Neural crest cell (in vitro differentiated cells): ENCODE data around the gene SLIT3. TPM values are rescaled to one million over a fixed set of nuclear protein-coding genes. Genes with fewer than 3 reads are reported as not detected.

Experiments used
- DNase-seq: peaks from one replicate; pipeline ENCODE4 v3.0.0; 2021; ENCODE audit warnings: low read depth, mixed read lengths, low spot score
- H3K27ac Mint-ChIP-seq: one replicate; pipeline ENCODE4 v1.8.0; 2021; ENCODE audit warnings: mild to moderate bottlenecking, mixed read lengths; ENCODE audit not compliant: unreplicated experiment
- H3K27me3 Mint-ChIP-seq: 2 replicates; pipeline ENCODE4 v1.8.0; 2021; ENCODE audit warnings: low read depth, mild to moderate bottlenecking, mixed read lengths
- H3K36me3 Mint-ChIP-seq: 2 replicates; pipeline ENCODE4 v1.8.0; 2021; ENCODE audit warnings: low read depth, mild to moderate bottlenecking, mixed read lengths
- H3K4me1 Mint-ChIP-seq: 2 replicates; pipeline ENCODE4 v1.8.0; 2021; ENCODE audit warnings: mixed read lengths
- H3K4me3 Mint-ChIP-seq: one replicate; pipeline ENCODE4 v1.8.0; 2021; ENCODE audit warnings: mild to moderate bottlenecking, mixed read lengths
- H3K9me3 Mint-ChIP-seq: 2 replicates; pipeline ENCODE4 v1.8.0; 2021; ENCODE audit warnings: mixed read lengths
- total RNA-seq: library from RNA; stranded (reverse); gene quantifications from 2 replicates; pipeline ENCODE4 v1.2.1, GENCODE V29; 2021
- TF ChIP-seq, protein P1 (sequence below): fragments of 200-600 bp; sonication (generic); conservative IDR thresholded peaks from 2 replicates; pipeline ENCODE4 v1.5.0; 2021; ENCODE audit warnings: antibody characterized with exemption, mild to moderate bottlenecking

SLIT3 gene
- total RNA-seq, 1 donor from 2014 or later = 13.3 TPM

DNA sequence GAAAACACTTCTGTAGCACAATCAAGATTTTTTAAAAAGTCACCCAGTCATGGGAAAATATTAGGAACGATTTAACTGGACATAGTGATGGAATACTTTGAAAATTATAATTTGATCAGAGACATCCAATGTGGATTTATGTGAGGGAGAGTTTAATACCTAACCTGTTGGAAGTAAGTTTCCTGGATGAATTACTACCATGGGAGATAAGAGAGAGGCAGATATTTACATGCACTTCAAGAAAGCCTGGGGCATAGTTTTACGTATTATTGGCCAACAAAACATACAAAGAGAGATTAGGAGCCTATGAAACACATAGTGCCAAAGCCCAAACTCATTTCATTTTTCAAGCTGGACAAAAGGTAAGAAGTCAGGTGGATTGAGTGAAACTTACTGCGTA, 336.8 kb downstream of the SLIT3 start:
- H3K27ac Mint-ChIP-seq = no peak overlapping the region
- no peaks in the 10 kb centered on the region for H3K36me3 Mint-ChIP-seq
- TF ChIP-seq, protein P1, sequence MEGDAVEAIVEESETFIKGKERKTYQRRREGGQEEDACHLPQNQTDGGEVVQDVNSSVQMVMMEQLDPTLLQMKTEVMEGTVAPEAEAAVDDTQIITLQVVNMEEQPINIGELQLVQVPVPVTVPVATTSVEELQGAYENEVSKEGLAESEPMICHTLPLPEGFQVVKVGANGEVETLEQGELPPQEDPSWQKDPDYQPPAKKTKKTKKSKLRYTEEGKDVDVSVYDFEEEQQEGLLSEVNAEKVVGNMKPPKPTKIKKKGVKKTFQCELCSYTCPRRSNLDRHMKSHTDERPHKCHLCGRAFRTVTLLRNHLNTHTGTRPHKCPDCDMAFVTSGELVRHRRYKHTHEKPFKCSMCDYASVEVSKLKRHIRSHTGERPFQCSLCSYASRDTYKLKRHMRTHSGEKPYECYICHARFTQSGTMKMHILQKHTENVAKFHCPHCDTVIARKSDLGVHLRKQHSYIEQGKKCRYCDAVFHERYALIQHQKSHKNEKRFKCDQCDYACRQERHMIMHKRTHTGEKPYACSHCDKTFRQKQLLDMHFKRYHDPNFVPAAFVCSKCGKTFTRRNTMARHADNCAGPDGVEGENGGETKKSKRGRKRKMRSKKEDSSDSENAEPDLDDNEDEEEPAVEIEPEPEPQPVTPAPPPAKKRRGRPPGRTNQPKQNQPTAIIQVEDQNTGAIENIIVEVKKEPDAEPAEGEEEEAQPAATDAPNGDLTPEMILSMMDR = no peak
- H3K9me3 Mint-ChIP-seq = no peaks in the 10 kb centered on the region
- peaks cover 4% of the 10 kb centered on the region for H3K27me3 Mint-ChIP-seq
- H3K4me3 Mint-ChIP-seq = no peak overlapping the region
- DNase-seq = no peak
- H3K4me1 Mint-ChIP-seq = peaks cover 9% of the 10 kb centered on the region

DNA sequence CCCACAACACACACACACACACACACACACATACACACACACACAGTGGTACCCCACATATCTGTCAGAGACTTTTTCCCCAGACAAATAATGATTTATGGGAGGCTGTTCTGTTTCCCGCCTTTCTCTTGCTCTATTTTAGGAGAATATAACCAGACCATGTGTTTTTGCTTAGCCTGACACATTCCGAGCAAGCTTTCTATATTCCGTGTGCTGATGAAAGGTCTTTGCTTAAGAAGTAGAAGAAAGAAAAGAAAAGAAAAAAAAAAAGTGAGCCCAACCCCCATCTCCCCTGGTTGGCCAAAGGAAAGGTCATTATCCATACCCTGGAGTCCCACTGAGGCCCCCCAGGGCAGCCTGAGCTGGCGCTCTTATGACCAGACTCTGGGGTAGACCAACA, 338.6 kb downstream of the SLIT3 start:
- no peak overlapping the region for H3K4me3 Mint-ChIP-seq
- no peaks in the 10 kb centered on the region for H3K36me3 Mint-ChIP-seq
- H3K4me1 Mint-ChIP-seq = peaks cover 9% of the 10 kb centered on the region
- TF ChIP-seq, protein P1 = no peak
- no peak for DNase-seq
- H3K27me3 Mint-ChIP-seq = no peaks in the 10 kb centered on the region
- H3K27ac Mint-ChIP-seq = no peak overlapping the region
- H3K9me3 Mint-ChIP-seq = no peaks in the 10 kb centered on the region

DNA sequence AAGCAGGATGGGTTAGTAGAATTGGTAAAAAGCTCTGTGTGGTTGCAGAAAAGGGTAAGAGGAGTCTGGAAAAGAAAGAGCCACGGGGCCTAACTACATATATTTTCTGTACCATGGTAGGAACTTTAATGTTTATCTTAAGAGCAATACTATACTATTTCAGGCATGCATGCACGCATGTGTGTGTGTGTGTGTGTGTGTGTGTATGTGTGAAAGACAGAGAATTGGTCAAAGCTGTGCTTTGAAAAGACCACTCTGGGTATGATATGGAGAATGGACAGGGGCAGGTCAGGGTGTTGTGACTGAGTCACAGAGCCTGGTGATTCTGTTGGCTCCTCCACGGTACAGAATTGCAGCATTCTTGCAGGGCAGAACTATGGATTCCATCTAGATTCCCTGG, 339.3 kb downstream of the SLIT3 start:
- Mint-ChIP-seq H3K36me3 (no peaks in the 10 kb centered on the region), H3K4me1 (peaks cover 9% of the 10 kb centered on the region), H3K27ac (no peak overlapping the region), H3K9me3 (no peaks in the 10 kb centered on the region), H3K4me3 (no peak overlapping the region), H3K27me3 (no peaks in the 10 kb centered on the region)
- DNase-seq = no peak
- TF ChIP-seq, protein P1 = no peak

DNA sequence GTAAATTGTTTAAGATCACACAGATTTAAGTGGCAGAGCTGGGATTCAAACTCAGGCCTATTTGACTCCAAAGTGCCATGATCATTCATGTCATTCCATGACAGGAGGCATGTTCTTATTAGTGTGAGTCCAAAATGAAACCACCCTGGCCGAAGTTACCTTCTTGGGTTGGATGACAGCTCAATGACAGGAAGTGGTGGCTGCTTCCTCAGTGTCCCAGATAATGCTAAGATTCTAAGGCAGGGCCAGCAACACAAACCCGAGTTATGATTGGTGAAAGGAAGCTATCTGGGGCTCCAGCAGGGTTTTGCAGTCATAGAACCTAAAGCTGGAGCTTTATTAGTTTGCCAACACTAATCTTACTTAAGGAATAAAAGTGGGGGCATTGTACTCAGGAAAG, 340.4 kb downstream of the SLIT3 start:
- peaks cover 9% of the 10 kb centered on the region for H3K4me1 Mint-ChIP-seq
- no peaks in the 10 kb centered on the region for H3K9me3 Mint-ChIP-seq
- H3K27me3 Mint-ChIP-seq = no peaks in the 10 kb centered on the region
- no peak for DNase-seq
- H3K36me3 Mint-ChIP-seq = no peaks in the 10 kb centered on the region
- TF ChIP-seq, protein P1 = no peak
- no peak overlapping the region for H3K4me3 Mint-ChIP-seq
- no peak overlapping the region for H3K27ac Mint-ChIP-seq

DNA sequence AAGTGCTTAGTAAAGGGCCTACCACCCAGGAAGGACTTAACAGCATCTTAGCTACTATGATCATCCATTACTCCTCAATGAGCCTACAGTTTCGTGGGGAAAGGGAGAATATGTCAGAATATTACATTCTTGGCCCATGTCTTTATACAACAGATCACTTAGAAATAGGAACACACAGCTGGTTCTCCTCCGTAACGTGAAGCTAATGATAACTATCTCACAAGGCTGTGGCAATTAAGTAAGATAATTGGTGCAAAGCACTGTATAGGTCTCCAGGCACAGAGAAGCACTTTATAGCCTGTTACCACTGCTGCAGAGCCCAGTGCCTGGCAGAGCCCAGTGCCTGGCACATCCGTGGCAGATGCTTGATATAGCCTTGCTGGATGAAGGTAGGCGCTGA, 347.6 kb downstream of the SLIT3 start:
- Mint-ChIP-seq H3K4me3 (no peak overlapping the region), H3K36me3 (no peaks in the 10 kb centered on the region)

More for the DNA sequence above, 347.6 kb downstream of the SLIT3 start:
- TF ChIP-seq, protein P1 = no peak
- Mint-ChIP-seq H3K27me3 (no peaks in the 10 kb centered on the region), H3K9me3 (no peaks in the 10 kb centered on the region), H3K4me1 (no peaks in the 10 kb centered on the region), H3K27ac (no peak overlapping the region)
- no peak for DNase-seq
